GM23338 (cell line): Measurements from ENCODE around the gene CPNE6.

Experiments used
- CREB1 ChIP-seq: fragments of 250-450 bp; sonication (Bioruptor Pico); IDR thresholded peaks from 2 replicates; pipeline ENCODE4 v1.5.0; 2020; ENCODE audit warnings: low read depth, mild to moderate bottlenecking, moderate library complexity
- EZH2phosphoT487 ChIP-seq: fragments of 200-600 bp; sonication (generic); IDR thresholded peaks from one replicate; pipeline ENCODE4 v1.8.1; 2018; ENCODE audit warnings: antibody characterized with exemption; ENCODE audit not compliant: unreplicated experiment
- POLR2AphosphoS5 ChIP-seq: IDR thresholded peaks from 2 replicates; pipeline ENCODE4 v1.6.1; 2016; ENCODE audit warnings: antibody characterized with exemption, low read depth
- TF ChIP-seq, protein P1 (sequence below), 2 experiments: fragments of 200-600 bp in 1 of 2; sonication (generic) in 1 of 2; conservative IDR thresholded peaks; 2 replicates each; pipeline versions ENCODE4 v1.5.1 to v1.6.1; 2016 to 2017; ENCODE audit warnings: antibody characterized with exemption in 2 of 2, low read depth in 2 of 2, mild to moderate bottlenecking in 2 of 2, moderate library complexity in 1 of 2

GRCh38 chr14:24066496-24067132, 4.7 kb upstream of the CPNE6 start:
- TF ChIP-seq, protein P1, sequence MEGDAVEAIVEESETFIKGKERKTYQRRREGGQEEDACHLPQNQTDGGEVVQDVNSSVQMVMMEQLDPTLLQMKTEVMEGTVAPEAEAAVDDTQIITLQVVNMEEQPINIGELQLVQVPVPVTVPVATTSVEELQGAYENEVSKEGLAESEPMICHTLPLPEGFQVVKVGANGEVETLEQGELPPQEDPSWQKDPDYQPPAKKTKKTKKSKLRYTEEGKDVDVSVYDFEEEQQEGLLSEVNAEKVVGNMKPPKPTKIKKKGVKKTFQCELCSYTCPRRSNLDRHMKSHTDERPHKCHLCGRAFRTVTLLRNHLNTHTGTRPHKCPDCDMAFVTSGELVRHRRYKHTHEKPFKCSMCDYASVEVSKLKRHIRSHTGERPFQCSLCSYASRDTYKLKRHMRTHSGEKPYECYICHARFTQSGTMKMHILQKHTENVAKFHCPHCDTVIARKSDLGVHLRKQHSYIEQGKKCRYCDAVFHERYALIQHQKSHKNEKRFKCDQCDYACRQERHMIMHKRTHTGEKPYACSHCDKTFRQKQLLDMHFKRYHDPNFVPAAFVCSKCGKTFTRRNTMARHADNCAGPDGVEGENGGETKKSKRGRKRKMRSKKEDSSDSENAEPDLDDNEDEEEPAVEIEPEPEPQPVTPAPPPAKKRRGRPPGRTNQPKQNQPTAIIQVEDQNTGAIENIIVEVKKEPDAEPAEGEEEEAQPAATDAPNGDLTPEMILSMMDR (conservative IDR thresholded peaks at IDR 0.05; ENCODE audit: low read depth in 2 of 2), result no peak
- no peak for TF ChIP-seq POLR2AphosphoS5
- TF ChIP-seq CREB1, result no peak
- TF ChIP-seq EZH2phosphoT487, result no peak
